PC-9 (cell line): Measurements from ENCODE around the gene PLEKHH1. TPM values are rescaled to one million over a fixed set of nuclear protein-coding genes. Genes with fewer than 3 reads are reported as not detected.

Source experiments
- BruUV-seq: library from RNA; stranded (reverse); fragments of 400-500 nt; replicated peaks from 2 replicates; lab custom pipeline; 2021; lab: Mats Ljungman, UMichigan
- CTCF ChIA-PET: fragments of 300-600 bp; sonication (Branson Sonifier 250); formaldehyde crosslinking; loops from one replicate; lab custom pipeline; 2022; ENCODE audit warnings: antibody characterized with exemption; lab: Charles Lee
- POLR2A ChIA-PET: fragments of 300-600 bp; sonication (Branson Sonifier 250); formaldehyde crosslinking; loops from one replicate; lab custom pipeline; 2022; ENCODE audit warnings: antibody characterized with exemption; ENCODE audit not compliant: unreplicated experiment; lab: Charles Lee
- DNase-seq, 2 experiments: peaks; one replicate each; pipeline versions ENCODE4 v3.0.0 to v3.0.0-alpha.2; 2015 to 2022; ENCODE audit warnings: mixed read lengths in 1 of 2
- H2AFZ ChIP-seq: fragments of 200-600 bp; sonication (generic); 2 replicates; pipeline ENCODE4 v1.8.1; 2017; ENCODE audit warnings: antibody characterized with exemption
- H3F3A ChIP-seq: fragments of 200-600 bp; sonication (generic); 2 replicates; pipeline ENCODE4 v1.8.1; 2017; ENCODE audit warnings: antibody characterized with exemption, mild to moderate bottlenecking, low read depth; ENCODE audit not compliant: insufficient read depth
- H3K27ac ChIP-seq: fragments of 200-600 bp; sonication (generic); 2 replicates; pipeline ENCODE4 v1.6.1; 2016; ENCODE audit warnings: mixed run types
- H3K27me3 ChIP-seq: fragments of 200-600 bp; sonication (generic); 2 replicates; pipeline ENCODE4 v1.6.1; 2016; ENCODE audit warnings: low read depth, mixed run types; ENCODE audit not compliant: insufficient read depth
- H3K36me3 ChIP-seq: fragments of 200-600 bp; sonication (generic); 2 replicates; pipeline ENCODE4 v1.6.1; 2016; ENCODE audit warnings: low read depth, mixed run types
- H3K4me1 ChIP-seq: fragments of 200-600 bp; sonication (generic); replicated peaks from 2 replicates; pipeline ENCODE4 v1.6.1; 2016; ENCODE audit warnings: mixed run types; ENCODE audit not compliant: insufficient read depth
- H3K4me2 ChIP-seq: fragments of 200-600 bp; sonication (generic); 2 replicates; pipeline ENCODE4 v1.6.1; 2017; ENCODE audit warnings: mixed run types
- H3K4me3 ChIP-seq: fragments of 200-600 bp; sonication (generic); 2 replicates; pipeline ENCODE4 v1.6.1; 2016; ENCODE audit warnings: mixed run types
- H3K79me2 ChIP-seq: fragments of 200-600 bp; sonication (generic); 2 replicates; pipeline ENCODE4 v1.6.1; 2017; ENCODE audit warnings: low read depth, mixed run types
- H3K9me2 ChIP-seq: fragments of 200-600 bp; sonication (generic); 2 replicates; pipeline ENCODE4 v1.8.1; 2017; ENCODE audit warnings: mild to moderate bottlenecking; ENCODE audit not compliant: insufficient read depth
- H3K9me3 ChIP-seq: fragments of 200-600 bp; sonication (generic); 2 replicates; pipeline ENCODE4 v1.8.1; 2016; ENCODE audit warnings: low read depth; ENCODE audit not compliant: insufficient read depth
- H4K20me1 ChIP-seq: fragments of 200-600 bp; sonication (generic); 2 replicates; pipeline ENCODE4 v1.8.1; 2017; ENCODE audit not compliant: insufficient read depth
- EZH2 ChIP-seq: fragments of 200-600 bp; sonication (generic); IDR thresholded peaks from 2 replicates; pipeline ENCODE4 v1.8.0; 2017; ENCODE audit warnings: antibody characterized with exemption, low read depth
- intact Hi-C: fragments of 100-400 bp; cut with micrococcal nuclease; formaldehyde crosslinking; loops from one replicate; pipeline ENCODE4 v1.10.0; 2022; ENCODE audit not compliant: unreplicated experiment
- total RNA-seq: library from RNA; stranded (reverse); gene quantifications from 2 replicates; pipeline ENCODE4 v1.2.3, GENCODE V29; 2021
- TF ChIP-seq, protein P1 (sequence below): fragments of 200-600 bp; sonication (generic); conservative IDR thresholded peaks from 2 replicates; pipeline ENCODE4 v1.6.1; 2017; ENCODE audit warnings: mixed run types, antibody characterized with exemption, mild to moderate bottlenecking, moderate library complexity

Gene PLEKHH1
- total RNA-seq, 1 experiment from 2014 or later = 13.6 TPM

DNA sequence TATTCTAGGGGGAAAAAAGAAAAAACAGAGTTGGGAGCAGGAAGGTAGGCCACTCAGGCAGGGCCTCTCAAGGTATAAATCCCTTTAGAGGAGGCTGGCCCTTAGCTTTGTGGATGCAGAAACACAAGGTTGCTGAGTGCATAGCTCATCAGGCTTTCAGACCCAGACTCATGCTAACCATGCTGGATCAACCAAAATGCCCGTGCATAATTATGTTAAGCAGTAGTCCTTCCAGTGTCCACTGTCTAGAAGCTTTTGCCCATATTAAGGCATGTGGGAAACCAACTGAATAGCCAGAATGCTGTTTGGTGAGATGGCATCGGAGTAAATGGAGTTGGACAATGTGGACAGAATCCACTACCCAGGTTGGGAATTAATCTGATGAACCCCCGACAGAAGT, 105.6 kb downstream of the PLEKHH1 start:
- peaks cover 16% of the 10 kb centered on the region; the same call in 1 of the 2 replicates for H3F3A ChIP-seq
- H3K36me3 ChIP-seq = no peaks in the 10 kb centered on the region
- no peaks in the 10 kb centered on the region for H4K20me1 ChIP-seq
- no TSS peak for BruUV-seq
- TF ChIP-seq EZH2 = no peak
- TF ChIP-seq, protein P1, sequence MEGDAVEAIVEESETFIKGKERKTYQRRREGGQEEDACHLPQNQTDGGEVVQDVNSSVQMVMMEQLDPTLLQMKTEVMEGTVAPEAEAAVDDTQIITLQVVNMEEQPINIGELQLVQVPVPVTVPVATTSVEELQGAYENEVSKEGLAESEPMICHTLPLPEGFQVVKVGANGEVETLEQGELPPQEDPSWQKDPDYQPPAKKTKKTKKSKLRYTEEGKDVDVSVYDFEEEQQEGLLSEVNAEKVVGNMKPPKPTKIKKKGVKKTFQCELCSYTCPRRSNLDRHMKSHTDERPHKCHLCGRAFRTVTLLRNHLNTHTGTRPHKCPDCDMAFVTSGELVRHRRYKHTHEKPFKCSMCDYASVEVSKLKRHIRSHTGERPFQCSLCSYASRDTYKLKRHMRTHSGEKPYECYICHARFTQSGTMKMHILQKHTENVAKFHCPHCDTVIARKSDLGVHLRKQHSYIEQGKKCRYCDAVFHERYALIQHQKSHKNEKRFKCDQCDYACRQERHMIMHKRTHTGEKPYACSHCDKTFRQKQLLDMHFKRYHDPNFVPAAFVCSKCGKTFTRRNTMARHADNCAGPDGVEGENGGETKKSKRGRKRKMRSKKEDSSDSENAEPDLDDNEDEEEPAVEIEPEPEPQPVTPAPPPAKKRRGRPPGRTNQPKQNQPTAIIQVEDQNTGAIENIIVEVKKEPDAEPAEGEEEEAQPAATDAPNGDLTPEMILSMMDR = no peak
- no peak for DNase-seq
- intact Hi-C loops = no loop called here
- no peaks in the 10 kb centered on the region for H3K9me2 ChIP-seq
- no peak overlapping the region for H3K4me2 ChIP-seq
- H2AFZ ChIP-seq = no peak overlapping the region
- no peaks in the 10 kb centered on the region for H3K79me2 ChIP-seq
- no peak overlapping the region for H3K4me3 ChIP-seq
- no peaks in the 10 kb centered on the region for H3K9me3 ChIP-seq
- H3K27me3 ChIP-seq = no peaks in the 10 kb centered on the region
- no peak overlapping the region for H3K27ac ChIP-seq
- CTCF ChIA-PET = no interaction called here
- H3K4me1 ChIP-seq = peaks cover 19% of the 10 kb centered on the region
- POLR2A ChIA-PET = no interaction called here

Other genes starting within 250 kb of the PLEKHH1 start
- 62.7 and 67.9 TPM in 2 replicates for gene ATP6V1D, start 173.5 kb upstream of the PLEKHH1 start, total RNA-seq
- gene EIF2S1, start 173.0 kb upstream of the PLEKHH1 start, total RNA-seq = 144 and 146 TPM in 2 replicates
- gene PLEK2, start 121.1 kb upstream of the PLEKHH1 start, total RNA-seq = 32.7 and 46.0 TPM in 2 replicates
- gene TMEM229B, start 44.6 kb upstream of the PLEKHH1 start, total RNA-seq = 1.2 and 1.6 TPM in 2 replicates
- gene PIGH, start 67.0 kb downstream of the PLEKHH1 start, total RNA-seq = 9.8 and 13.0 TPM in 2 replicates
- 8.6 and 10.2 TPM in 2 replicates for gene ARG2, start 86.6 kb downstream of the PLEKHH1 start, total RNA-seq
- gene VTI1B, start 141.3 kb downstream of the PLEKHH1 start, total RNA-seq = 131 and 148 TPM in 2 replicates
- 73.2 and 97.0 TPM in 2 replicates for gene RDH11, start 162.5 kb downstream of the PLEKHH1 start, total RNA-seq
- gene RDH12, start 168.6 kb downstream of the PLEKHH1 start, total RNA-seq = not detected in 2 replicates